Measurements from ENCODE around the gene DENND1A.

The DENND1A gene

GRCh38 chr9:123552530-123552929 lies 377.4 kb downstream of the DENND1A start:
- DNase-seq: no peak

GRCh38 chr9:123551734-123552133 lies 378.2 kb downstream of the DENND1A start:
- DNase-seq: no peak

- no peak for DNase-seq
Observed at GRCh38 chr9:123550797-123551196, 379.1 kb downstream of the DENND1A start.

- no peak for DNase-seq
Observed at GRCh38 chr9:123550012-123550411, 379.9 kb downstream of the DENND1A start.

GRCh38 chr9:123548741-123549545 lies 381.0 kb downstream of the DENND1A start:
- no peak for DNase-seq

GRCh38 chr9:123544007-123544827 lies 385.7 kb downstream of the DENND1A start:
- DNase-seq: peak; percentile 35

- DNase-seq: no peak
Observed at GRCh38 chr9:123543492-123543891, 386.4 kb downstream of the DENND1A start.

GRCh38 chr9:123542435-123543225 lies 387.3 kb downstream of the DENND1A start:
- DNase-seq: no peak

GRCh38 chr9:123541411-123541810 lies 388.5 kb downstream of the DENND1A start:
- no peak for DNase-seq

- no peak for DNase-seq
Observed at GRCh38 chr9:123540457-123540856, 389.5 kb downstream of the DENND1A start.

- DNase-seq: no peak
Observed at GRCh38 chr9:123537809-123538208, 392.1 kb downstream of the DENND1A start.

GRCh38 chr9:123536455-123536868 lies 393.5 kb downstream of the DENND1A start:
- no peak for DNase-seq

- no peak for DNase-seq
Observed at GRCh38 chr9:123534336-123534735, 395.6 kb downstream of the DENND1A start.

GRCh38 chr9:123530244-123530643 lies 399.7 kb downstream of the DENND1A start:
- no peak for DNase-seq

- no peak for DNase-seq
Observed at GRCh38 chr9:123528501-123528900, 401.4 kb downstream of the DENND1A start.

- no peak for DNase-seq
Observed at GRCh38 chr9:123527981-123528380, 401.9 kb downstream of the DENND1A start.

GRCh38 chr9:123525957-123526356 lies 404.0 kb downstream of the DENND1A start:
- DNase-seq: no peak

- DNase-seq: no peak
Observed at GRCh38 chr9:123525424-123525823, 404.5 kb downstream of the DENND1A start.

- DNase-seq: no peak
Observed at GRCh38 chr9:123524866-123525265, 405.1 kb downstream of the DENND1A start.

GRCh38 chr9:123523845-123524244 lies 406.1 kb downstream of the DENND1A start:
- DNase-seq: no peak

GRCh38 chr9:123523001-123523400 lies 406.9 kb downstream of the DENND1A start:
- DNase-seq: no peak

GRCh38 chr9:123522251-123522650 lies 407.7 kb downstream of the DENND1A start:
- no peak for DNase-seq

- DNase-seq: no peak
Observed at GRCh38 chr9:123518338-123518737, 411.6 kb downstream of the DENND1A start.

Measured in HCEC 1CT (cell line).